SK-N-SH (cell line): ENCODE results near the gene SLFN14. TPM values are rescaled to one million over a fixed set of nuclear protein-coding genes. Genes with fewer than 3 reads are reported as not detected.

ENCODE experiments used
- CTCF ChIA-PET: fragments of 300-600, 350-600 bp; formaldehyde crosslinking; extraction: SDS; loops from one replicate; lab custom pipeline; 2021; lab: Yijun Ruan, JAX
- POLR2A ChIA-PET: fragments of 350-600 bp; sonication (Branson Sonifier 250); formaldehyde crosslinking; extraction: SDS; loops from one replicate; lab custom pipeline; 2020; ENCODE audit warnings: antibody characterized with exemption, inconsistent platforms; lab: Yijun Ruan, JAX
- DNase-seq: peaks from one replicate; pipeline ENCODE4 v3.0.0; 2012
- H2AFZ ChIP-seq: fragments of 200-600 bp; sonication (generic); 2 replicates; pipeline ENCODE4 v1.8.1; 2016; ENCODE audit warnings: antibody characterized with exemption, mild to moderate bottlenecking, low read depth
- H3F3A ChIP-seq: fragments of 200-600 bp; sonication (generic); replicated peaks from 2 replicates; pipeline ENCODE3; 2016; ENCODE audit warnings: antibody characterized with exemption, mild to moderate bottlenecking; ENCODE audit not compliant: insufficient read depth
- H3K27ac ChIP-seq, 2 experiments: fragments of 200-500 bp in 1 of 2; fragments of 200-600 bp in 1 of 2; sonication (Bioruptor generic) in 1 of 2; sonication (generic), shearing (Covaris generic) in 1 of 2; 2 replicates each; pipeline versions ENCODE4 v1.5.1 to v1.6.1; 2014 to 2016; ENCODE audit warnings: low read depth in 2 of 2, inconsistent platforms in 1 of 2, low read length in 1 of 2, mild to moderate bottlenecking in 1 of 2, mixed read lengths in 1 of 2
- H3K27me3 ChIP-seq: fragments of 200-600 bp; sonication (generic), shearing (Covaris generic); 2 replicates; pipeline ENCODE4 v1.6.1; 2016; ENCODE audit warnings: mixed run types; ENCODE audit not compliant: insufficient read depth
- H3K36me3 ChIP-seq, 2 experiments: fragments of 200-500 bp in 1 of 2; fragments of 200-600 bp in 1 of 2; sonication (Bioruptor generic) in 1 of 2; sonication (generic) in 1 of 2; replicated peaks in 1 of 2; 2 replicates each; pipeline versions ENCODE3 to v1.5.1; 2014 to 2016; ENCODE audit warnings: low read length in 1 of 2, mild to moderate bottlenecking in 1 of 2; ENCODE audit not compliant: insufficient read depth in 2 of 2, control insufficient read depth in 1 of 2
- H3K4me1 ChIP-seq, 2 experiments: fragments of 200-500 bp in 1 of 2; fragments of 200-600 bp in 1 of 2; sonication (Bioruptor generic) in 1 of 2; sonication (generic), shearing (Covaris generic) in 1 of 2; 2 replicates each; pipeline versions ENCODE4 v1.5.1 to v1.6.1; 2014 to 2016; ENCODE audit warnings: low read depth in 1 of 2, low read length in 1 of 2, mixed run types in 1 of 2; ENCODE audit not compliant: insufficient read depth in 2 of 2, control insufficient read depth in 1 of 2
- H3K4me2 ChIP-seq: fragments of 200-600 bp; sonication (generic), shearing (Covaris generic); 2 replicates; pipeline ENCODE4 v1.6.1; 2017; ENCODE audit warnings: mixed run types
- H3K4me3 ChIP-seq, 2 experiments: fragments of 200-500 bp in 1 of 2; fragments of 200-600 bp in 1 of 2; sonication (Bioruptor generic) in 1 of 2; sonication (generic), shearing (Covaris generic) in 1 of 2; 2 replicates each; pipeline versions ENCODE4 v1.5.1 to v1.8.1; 2014 to 2016; ENCODE audit warnings: low read depth in 2 of 2, inconsistent platforms in 1 of 2, low read length in 1 of 2, mild to moderate bottlenecking in 1 of 2, mixed read lengths in 1 of 2, moderate library complexity in 1 of 2
- H3K79me2 ChIP-seq: fragments of 200-600 bp; sonication (generic); 2 replicates; pipeline ENCODE4 v1.8.1; 2017; ENCODE audit warnings: mild to moderate bottlenecking; ENCODE audit not compliant: insufficient read depth
- H3K9ac ChIP-seq: fragments of 200-600 bp; sonication (generic); 2 replicates; pipeline ENCODE4 v1.6.1; 2017; ENCODE audit warnings: mixed run types
- H3K9me2 ChIP-seq: fragments of 200-600 bp; sonication (generic); 2 replicates; pipeline ENCODE4 v1.6.1; 2017; ENCODE audit warnings: mixed run types
- H3K9me3 ChIP-seq: fragments of 200-600 bp; sonication (generic); 2 replicates; pipeline ENCODE4 v1.6.1; 2017; ENCODE audit warnings: mixed run types, mild to moderate bottlenecking, moderate library complexity
- H4K20me1 ChIP-seq: fragments of 200-600 bp; sonication (generic); 2 replicates; pipeline ENCODE4 v1.6.1; 2017; ENCODE audit warnings: mild to moderate bottlenecking, mixed run types; ENCODE audit not compliant: insufficient read depth
- CHD2 ChIP-seq: fragments of 150-350 bp; IDR thresholded peaks from 2 replicates; pipeline ENCODE4 v1.6.1; 2018; ENCODE audit warnings: low read length; ENCODE audit not compliant: partially characterized antibody
- EP300 ChIP-seq, 2 experiments: IDR thresholded peaks; 2 replicates each; pipeline versions ENCODE4 v1.4.0 to v1.6.1; 2012; ENCODE audit warnings: borderline replicate concordance in 1 of 2, low read depth in 1 of 2, low read length in 1 of 2
- EZH2phosphoT487 ChIP-seq: fragments of 200-600 bp; sonication (generic); IDR thresholded peaks from 2 replicates; pipeline ENCODE4 v1.6.1; 2017; ENCODE audit warnings: low read depth, mixed run types, mild to moderate bottlenecking, antibody characterized with exemption, moderate library complexity, borderline replicate concordance
- FOXJ3 ChIP-seq: sonication (generic); formaldehyde crosslinking; IDR thresholded peaks from 2 replicates; pipeline ENCODE4 v1.5.1; 2020; ENCODE audit warnings: mild to moderate bottlenecking, missing genetic modification reagents
- GATA2 ChIP-seq: sonication (generic); formaldehyde crosslinking; IDR thresholded peaks from 2 replicates; pipeline ENCODE4 v1.5.0; 2020; ENCODE audit warnings: mild to moderate bottlenecking, missing genetic modification reagents
- IRF3 ChIP-seq: fragments of 150-350 bp; IDR thresholded peaks from 2 replicates; pipeline ENCODE4 v1.6.1; 2016; ENCODE audit warnings: mild to moderate bottlenecking, low read depth, low read length
- MEF2A ChIP-seq: IDR thresholded peaks from 2 replicates; pipeline ENCODE4 v1.4.0; 2012; ENCODE audit warnings: low read depth, borderline replicate concordance
- NFIC ChIP-seq: IDR thresholded peaks from 2 replicates; pipeline ENCODE4 v1.4.0; 2012; ENCODE audit warnings: borderline replicate concordance
- RAD21 ChIP-seq: IDR thresholded peaks from 2 replicates; pipeline ENCODE4 v1.6.1; 2012; ENCODE audit warnings: mild to moderate bottlenecking, low read length
- REST ChIP-seq: IDR thresholded peaks from 2 replicates; pipeline ENCODE4 v1.6.1; 2012; ENCODE audit warnings: mild to moderate bottlenecking, low read depth, low read length, moderate library complexity
- RXRA ChIP-seq: IDR thresholded peaks from 2 replicates; pipeline ENCODE4 v1.4.0; 2012; ENCODE audit warnings: low read depth, mild to moderate bottlenecking, borderline replicate concordance
- TAF1 ChIP-seq: IDR thresholded peaks from 2 replicates; pipeline ENCODE4 v1.6.1; 2012; ENCODE audit warnings: low read depth, mild to moderate bottlenecking, low read length, moderate library complexity, borderline replicate concordance
- TCF12 ChIP-seq: IDR thresholded peaks from 2 replicates; pipeline ENCODE4 v1.4.0; 2012
- USF1 ChIP-seq: IDR thresholded peaks from 2 replicates; pipeline ENCODE4 v1.4.0; 2012; ENCODE audit warnings: low read depth, borderline replicate concordance
- USF2 ChIP-seq: fragments of 150-350 bp; IDR thresholded peaks from 2 replicates; pipeline ENCODE4 v1.6.1; 2017; ENCODE audit warnings: antibody characterized with exemption, low read length, low read depth, borderline replicate concordance
- YY1 ChIP-seq: IDR thresholded peaks from 2 replicates; pipeline ENCODE4 v1.4.0; 2012; ENCODE audit warnings: low read depth, mild to moderate bottlenecking
- ZBTB33 ChIP-seq: IDR thresholded peaks from 2 replicates; pipeline ENCODE4 v1.4.0; 2012; ENCODE audit warnings: low read depth, borderline replicate concordance
- WGBS: methylation state at CpG from one replicate; pipeline ENCODE4 v1.1.6; 2017; ENCODE audit warnings: low lambda C conversion rate; 5-methylcytosine and 5-hydroxymethylcytosine counted together
- polyA plus RNA-seq, 3 experiments: library from polyadenylated mRNA; depleted of rRNA; stranded (reverse); fragments of >200 nt; gene quantifications; 2 replicates each; pipeline ENCODE4 v1.2.3, GENCODE V29; 2012

The SLFN14 gene
- polyA plus RNA-seq, 1 of the 3 experiments (the other 2 are of a cell fraction): not detected

- H3K4me3 ChIP-seq: no peak overlapping the region
- POLR2A ChIA-PET: no interaction called here
- peaks cover 0 to 16% of the 10 kb centered on the region in 2 experiments; a peak in 3 of 4 replicates for H3K4me1 ChIP-seq
- CTCF ChIA-PET: interaction anchor here (1.0 kb wide), 1 partner anchor 263 kb away, joined by 3 read pairs; no protein-coding TSS in a partner anchor
- no peaks in the 10 kb centered on the region for H3K9me3 ChIP-seq
- no peak overlapping the region for H3K9ac ChIP-seq
- no peaks in the 10 kb centered on the region for H3K9me2 ChIP-seq
- H3K36me3 ChIP-seq: peaks cover 14 to 23% of the 10 kb centered on the region in 2 experiments
- H2AFZ ChIP-seq: no peak overlapping the region
- DNase-seq: no peak
- peaks cover 40% of the 10 kb centered on the region for H3K79me2 ChIP-seq
- no peak overlapping the region for H3K4me2 ChIP-seq
- no peak for TF ChIP-seq RAD21
- TF ChIP-seq MEF2A: no peak
- TF ChIP-seq ZBTB33: no peak
- TF ChIP-seq YY1: no peak
- no peak for TF ChIP-seq IRF3
- TF ChIP-seq EP300 (IDR thresholded peaks at IDR 0.05; ENCODE audit: borderline replicate concordance in 1 of 2, low read depth in 1 of 2, low read length in 1 of 2): no peak
- no peak for TF ChIP-seq EZH2phosphoT487
- TF ChIP-seq FOXJ3 (CRISPR knock-in tag): no peak
- no peak for TF ChIP-seq USF2
- TF ChIP-seq RXRA: no peak
- TF ChIP-seq CHD2: no peak
- TF ChIP-seq TAF1: no peak
- TF ChIP-seq GATA2 (CRISPR knock-in tag): no peak
- no peak for TF ChIP-seq NFIC
- TF ChIP-seq USF1: no peak
- no peak for TF ChIP-seq TCF12
- TF ChIP-seq REST: no peak
- H3K27me3 ChIP-seq: no peaks in the 10 kb centered on the region
- 80% methylated on average over 3 of the region's 3 CpGs for WGBS
- H3K27ac ChIP-seq: no peak overlapping the region
- no peaks in the 10 kb centered on the region for H4K20me1 ChIP-seq
- peaks cover 25% of the 10 kb centered on the region for H3F3A ChIP-seq
Observed at GRCh38 chr17:35575759-35576158, 15.1 kb upstream of the SLFN14 start.
